ENCODE measurements around the gene ASIC3. TPM values are rescaled to one million over a fixed set of nuclear protein-coding genes. Genes with fewer than 3 reads are reported as not detected.

Gene ASIC3
- polyA plus RNA-seq, 2 of the 4 experiments (the other 2 are of a cell fraction), result 4.1 to 9.8 TPM

DNA sequence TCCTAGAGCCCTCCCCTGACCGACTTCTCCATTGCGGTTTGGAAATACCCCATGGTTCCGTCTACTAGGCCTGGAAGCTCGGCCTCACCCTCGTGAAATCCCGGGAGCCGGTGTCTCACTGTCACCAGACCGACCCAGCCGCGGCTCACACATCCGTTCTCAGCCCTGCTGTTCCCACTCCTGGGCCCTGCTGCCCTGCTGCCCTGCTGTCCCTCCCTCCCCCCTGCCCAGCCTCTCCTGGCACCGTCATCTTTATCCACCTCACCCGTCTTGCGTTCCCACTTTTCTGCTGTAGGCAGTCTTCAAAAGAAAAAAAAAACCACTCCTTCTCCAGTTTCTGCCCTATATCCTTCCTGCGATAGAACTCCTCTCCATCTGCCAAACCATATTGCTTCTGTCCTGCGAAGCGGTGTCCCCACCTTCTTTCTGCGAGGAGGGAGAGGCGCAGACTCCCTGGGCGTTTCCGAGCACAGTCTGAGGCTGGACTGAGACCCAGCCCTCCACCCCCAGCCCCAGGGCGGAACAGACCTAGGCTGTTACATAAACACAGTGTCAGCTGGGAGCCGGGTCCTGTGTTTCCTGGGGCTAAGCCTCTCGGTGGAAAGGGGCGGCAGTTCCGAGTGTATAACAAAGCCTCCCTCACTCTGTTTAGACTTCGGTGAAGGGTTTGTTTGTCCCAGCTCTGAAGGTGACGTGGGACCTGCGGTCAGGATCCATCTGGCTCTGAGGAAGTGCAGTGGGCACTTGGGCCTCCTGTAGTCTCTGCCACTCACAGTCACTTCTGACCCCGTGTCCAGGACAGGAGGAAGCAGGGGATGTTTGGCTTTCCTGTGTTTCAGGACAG is 40.7 kb downstream of the ASIC3 start (continued):
- no peak for TF ChIP-seq REST (IDR thresholded peaks at IDR 0.05)

DNA sequence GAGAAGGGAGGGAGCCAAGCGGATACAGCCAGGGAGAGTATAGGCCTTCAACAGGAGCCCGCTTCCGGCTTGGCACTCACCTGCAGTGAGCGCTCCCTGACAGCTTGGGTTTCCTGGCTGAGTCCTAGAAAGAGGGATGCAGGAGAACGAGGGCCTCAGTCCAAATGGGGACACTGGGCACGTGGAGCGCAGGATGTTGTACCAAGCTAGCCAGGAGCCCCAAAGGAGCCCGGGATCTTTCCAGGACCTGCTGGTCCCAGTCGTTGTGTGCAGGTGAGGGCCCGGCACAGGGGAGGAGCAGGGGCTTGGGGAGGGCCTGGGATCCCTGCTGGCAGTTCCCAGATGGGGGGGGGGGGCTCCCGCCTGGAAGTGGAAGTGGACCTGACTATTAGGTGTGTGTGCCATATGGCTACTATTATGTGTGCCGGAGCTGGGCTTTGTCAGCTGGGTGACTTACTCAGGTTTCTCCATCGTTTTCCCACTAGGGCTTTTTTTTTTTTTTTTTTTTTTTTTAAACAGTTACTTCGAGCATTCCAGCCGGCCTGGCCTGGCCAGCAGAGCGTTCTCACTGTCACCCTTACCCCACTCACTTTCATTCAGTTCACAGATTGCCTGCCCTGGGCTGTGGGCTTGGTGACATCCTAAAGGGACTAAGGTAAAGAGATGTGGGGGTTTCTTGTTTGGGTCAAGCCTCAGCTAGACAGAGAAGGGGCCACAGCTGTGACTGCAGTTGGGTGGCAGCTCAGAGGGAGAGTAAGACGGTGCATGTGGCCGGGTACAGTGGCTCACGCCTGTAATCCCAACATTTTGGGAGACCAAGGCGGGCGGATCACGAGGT is 41.8 kb downstream of the ASIC3 start:
- H3K9me3 ChIP-seq, result no peaks in the 10 kb centered on the region
- WGBS (ENCODE audit: missing lambda C conversion rate), result 89% methylated on average over 22 of the region's 22 CpGs
- H3K4me2 ChIP-seq, result no peak overlapping the region
- H3K27ac ChIP-seq, result no peak overlapping the region; a peak in 1 of 6 replicates
- H3K4me3 ChIP-seq, result no peak overlapping the region
- CTCF ChIA-PET, result interaction anchor here (0.5 to 27.1 kb wide), 14 partner anchors 13 to 221 kb away, joined by 3 to 412 read pairs (median 4); partner anchors contain the start of genes ABCB8 and SLC4A2
- FAIRE-seq (no peak), ATAC-seq (no peak), DNase-seq (ENCODE audit: low read depth in 1 of 2, low spot score in 1 of 2) (no peak)
- POLR2A ChIA-PET, result no interaction called here
- TF ChIP-seq POLR2A (IDR thresholded peaks at IDR 0.05; ENCODE audit: low read length), result no peak
- TF ChIP-seq ESRRA (IDR thresholded peaks at IDR 0.05; ENCODE audit: borderline replicate concordance, low read length), result no peak
- no peak for TF ChIP-seq EHMT2 (IDR thresholded peaks at IDR 0.05; ENCODE audit: low read depth)
- no peak for TF ChIP-seq FOXS1 (CRISPR knock-in tag; IDR thresholded peaks at IDR 0.05)
- no peak for TF ChIP-seq HEYL (CRISPR knock-in tag; IDR thresholded peaks at IDR 0.05)
- no peak for TF ChIP-seq CBX8 (IDR thresholded peaks at IDR 0.05)
- no peak for TF ChIP-seq KDM1A (IDR thresholded peaks at IDR 0.05; ENCODE audit: low read depth)
- no peak for TF ChIP-seq CEBPB (IDR thresholded peaks at IDR 0.05)
- no peak for TF ChIP-seq MAZ (IDR thresholded peaks at IDR 0.05; ENCODE audit: borderline replicate concordance, low read depth, low read length)
- TF ChIP-seq SREBF2 (IDR thresholded peaks at IDR 0.05), result no peak
- no peak for TF ChIP-seq MYC (IDR thresholded peaks at IDR 0.05; ENCODE audit: borderline replicate concordance, low read length)
- TF ChIP-seq FOSB (CRISPR knock-in tag; IDR thresholded peaks at IDR 0.05), result no peak
- H3K4me1 ChIP-seq, result peaks cover 34% of the 10 kb centered on the region

DNA sequence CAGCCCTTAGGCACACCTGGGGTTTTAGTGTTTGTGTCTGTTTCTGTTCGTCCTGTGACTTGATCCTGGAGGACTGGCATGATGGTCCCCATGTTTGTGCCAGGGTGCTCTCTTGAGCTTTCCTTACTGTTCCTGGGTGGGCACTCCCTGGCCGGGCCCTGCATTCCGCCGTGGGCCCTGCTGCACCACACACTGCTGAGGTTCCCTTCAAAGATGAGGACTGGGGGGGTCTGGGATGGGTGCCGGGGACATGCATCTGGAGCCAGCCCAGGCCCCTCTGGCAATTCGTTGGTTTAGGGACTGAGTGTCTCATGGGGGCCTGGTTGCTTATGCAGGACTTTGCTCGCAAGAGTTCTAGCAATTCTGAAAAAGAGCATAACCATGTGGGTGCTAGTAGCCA is 42.7 kb downstream of the ASIC3 start:
- no peaks in the 10 kb centered on the region for H3K9me3 ChIP-seq
- CTCF ChIA-PET, result interaction anchor here (1.3 to 27.1 kb wide), 11 partner anchors 16 to 134 kb away, joined by 3 to 412 read pairs (median 4); partner anchors contain the start of genes ABCB8 and SLC4A2
- POLR2A ChIA-PET, result no interaction called here
- no peak overlapping the region for H3K27ac ChIP-seq
- no peak overlapping the region for H3K4me2 ChIP-seq
- H3K4me1 ChIP-seq, result peaks cover 33% of the 10 kb centered on the region
- no peak overlapping the region for H3K4me3 ChIP-seq
- FAIRE-seq (no peak), ATAC-seq (no peak), DNase-seq (ENCODE audit: low read depth in 1 of 2, low spot score in 1 of 2) (no peak)
- WGBS (ENCODE audit: missing lambda C conversion rate), result 92% methylated on average over 7 of the region's 7 CpGs
- TF ChIP-seq HOXA7 (CRISPR knock-in tag; IDR thresholded peaks at IDR 0.05) (no peak), PHF8 (IDR thresholded peaks at IDR 0.05; ENCODE audit: borderline replicate concordance, low read depth) (no peak), FOSB (CRISPR knock-in tag; IDR thresholded peaks at IDR 0.05) (no peak), POLR2A (IDR thresholded peaks at IDR 0.05; ENCODE audit: low read length) (no peak), MYC (IDR thresholded peaks at IDR 0.05; ENCODE audit: borderline replicate concordance, low read length) (no peak), USF2 (IDR thresholded peaks at IDR 0.05) (no peak), MAZ (IDR thresholded peaks at IDR 0.05; ENCODE audit: borderline replicate concordance, low read depth, low read length) (no peak), ZSCAN20 (CRISPR knock-in tag; IDR thresholded peaks at IDR 0.05) (no peak), ZNF302 (CRISPR knock-in tag; IDR thresholded peaks at IDR 0.05) (no peak), ZC3H11A (IDR thresholded peaks at IDR 0.05) (no peak), ESRRA (IDR thresholded peaks at IDR 0.05; ENCODE audit: borderline replicate concordance, low read length) (no peak), GATA3 (IDR thresholded peaks at IDR 0.05; ENCODE audit: borderline replicate concordance) (no peak), RARB (CRISPR knock-in tag; IDR thresholded peaks at IDR 0.05) (no peak), CHD2 (IDR thresholded peaks at IDR 0.05; ENCODE audit: low read length, partially characterized antibody) (no peak), ZFP36 (IDR thresholded peaks at IDR 0.05; ENCODE audit: borderline replicate concordance, partially characterized antibody) (no peak)
- TF ChIP-seq, protein P1, sequence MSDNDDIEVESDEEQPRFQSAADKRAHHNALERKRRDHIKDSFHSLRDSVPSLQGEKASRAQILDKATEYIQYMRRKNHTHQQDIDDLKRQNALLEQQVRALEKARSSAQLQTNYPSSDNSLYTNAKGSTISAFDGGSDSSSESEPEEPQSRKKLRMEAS (IDR thresholded peaks at IDR 0.05), result no peak
- TF ChIP-seq, protein P2, sequence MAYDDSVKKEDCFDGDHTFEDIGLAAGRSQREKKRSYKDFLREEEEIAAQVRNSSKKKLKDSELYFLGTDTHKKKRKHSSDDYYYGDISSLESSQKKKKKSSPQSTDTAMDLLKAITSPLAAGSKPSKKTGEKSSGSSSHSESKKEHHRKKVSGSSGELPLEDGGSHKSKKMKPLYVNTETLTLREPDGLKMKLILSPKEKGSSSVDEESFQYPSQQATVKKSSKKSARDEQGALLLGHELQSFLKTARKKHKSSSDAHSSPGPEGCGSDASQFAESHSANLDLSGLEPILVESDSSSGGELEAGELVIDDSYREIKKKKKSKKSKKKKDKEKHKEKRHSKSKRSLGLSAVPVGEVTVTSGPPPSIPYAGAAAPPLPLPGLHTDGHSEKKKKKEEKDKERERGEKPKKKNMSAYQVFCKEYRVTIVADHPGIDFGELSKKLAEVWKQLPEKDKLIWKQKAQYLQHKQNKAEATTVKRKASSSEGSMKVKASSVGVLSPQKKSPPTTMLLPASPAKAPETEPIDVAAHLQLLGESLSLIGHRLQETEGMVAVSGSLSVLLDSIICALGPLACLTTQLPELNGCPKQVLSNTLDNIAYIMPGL (CRISPR knock-in tag; IDR thresholded peaks at IDR 0.05; ENCODE audit: borderline replicate concordance), result no peak

Measured in A549 (cell line).